Naive thymus-derived CD4-positive, alpha-beta T cell (primary cell): ENCODE data around the gene LCA5. TPM values are rescaled to one million over a fixed set of nuclear protein-coding genes. Genes with fewer than 3 reads are reported as not detected.
A peak's percentile ranks its signal among the peaks of the same experiment; 100 is the strongest.
"Not testable (repeated sequence)": the region's sequence is repeated elsewhere in the genome, so short reads cannot be mapped to it uniquely, and the experiment has no call there.

Source experiments
- ATAC-seq: fragments of 150-1000 bp; cut with Tn5 transposase; 2 replicates; pipeline ENCODE4 v1.10.0; 2021; ENCODE audit warnings: mild to moderate bottlenecking, moderate library complexity
- CTCF ChIA-PET: fragments of 350-600 bp; sonication (Branson Sonifier 250); formaldehyde crosslinking; loops from one replicate; lab custom pipeline; 2021; ENCODE audit warnings: antibody characterized with exemption; lab: Charles Lee
- POLR2A ChIA-PET: fragments of 350-600 bp; sonication (Branson Sonifier 250); formaldehyde crosslinking; loops from one replicate; lab custom pipeline; 2021; ENCODE audit warnings: antibody characterized with exemption, inconsistent platforms; lab: Charles Lee
- DNase-seq, 9 donors: peaks; one replicate each; pipeline versions ENCODE4 v3.0.0 to v3.0.0-alpha.2; 2020 to 2022; ENCODE audit warnings: mixed read lengths in 1 of 9
- H3K27ac ChIP-seq: one replicate; pipeline ENCODE4 v1.7.0; 2013; ENCODE audit warnings: mild to moderate bottlenecking, low read depth, low read length, moderate library complexity
- H3K27me3 ChIP-seq, 2 donors: one replicate each; pipeline ENCODE4 v1.7.0; 2013; ENCODE audit warnings: low read length in 2 of 2, mild to moderate bottlenecking in 2 of 2, moderate library complexity in 2 of 2; ENCODE audit not compliant: control insufficient read depth in 2 of 2, insufficient read depth in 2 of 2
- H3K36me3 ChIP-seq, 3 experiments: 1 replicate in 2 of 3; 2 replicates in 1 of 3; pipeline ENCODE4 v1.7.0; 2013; ENCODE audit warnings: low read length in 3 of 3, mild to moderate bottlenecking in 3 of 3, moderate library complexity in 1 of 3; ENCODE audit not compliant: insufficient read depth in 3 of 3, control insufficient read depth in 2 of 3
- H3K4me1 ChIP-seq, 2 donors: one replicate each; pipeline ENCODE4 v1.7.0; 2013; ENCODE audit warnings: low read length in 2 of 2, mild to moderate bottlenecking in 2 of 2, moderate library complexity in 1 of 2; ENCODE audit not compliant: control insufficient read depth in 2 of 2, insufficient read depth in 2 of 2
- H3K4me3 ChIP-seq: 2 replicates; pipeline ENCODE4 v1.7.0; 2013; ENCODE audit warnings: mild to moderate bottlenecking, low read length
- H3K9me3 ChIP-seq, 3 experiments: 1 replicate in 2 of 3; 2 replicates in 1 of 3; pipeline ENCODE4 v1.7.0; 2013; ENCODE audit warnings: low read length in 3 of 3; ENCODE audit not compliant: control insufficient read depth in 2 of 3
- H3K27ac Mint-ChIP-seq, 9 donors: one replicate each; pipeline ENCODE4 v1.8.0; 2020 to 2022; ENCODE audit warnings: mixed read lengths in 9 of 9, mild to moderate bottlenecking in 8 of 9, moderate library complexity in 5 of 9, inconsistent platforms in 2 of 9
- H3K27me3 Mint-ChIP-seq, 5 donors: one replicate each; pipeline ENCODE4 v1.8.0; 2021 to 2022; ENCODE audit warnings: mixed read lengths in 5 of 5, mild to moderate bottlenecking in 1 of 5
- H3K36me3 Mint-ChIP-seq, 5 donors: one replicate each; pipeline ENCODE4 v1.8.0; 2020 to 2022; ENCODE audit warnings: mixed read lengths in 5 of 5, mild to moderate bottlenecking in 3 of 5, inconsistent platforms in 1 of 5
- H3K4me1 Mint-ChIP-seq, 7 donors: one replicate each; pipeline ENCODE4 v1.8.0; 2020 to 2022; ENCODE audit warnings: mixed read lengths in 7 of 7, mild to moderate bottlenecking in 3 of 7, inconsistent platforms in 1 of 7
- H3K4me3 Mint-ChIP-seq, 10 donors: one replicate each; pipeline ENCODE4 v1.8.0; 2020 to 2022; ENCODE audit warnings: mild to moderate bottlenecking in 10 of 10, mixed read lengths in 10 of 10, moderate library complexity in 6 of 10, inconsistent platforms in 2 of 10
- H3K9me3 Mint-ChIP-seq, 11 donors: one replicate each; pipeline ENCODE4 v1.8.0; 2020 to 2022; ENCODE audit warnings: mixed read lengths in 11 of 11, mild to moderate bottlenecking in 4 of 11, inconsistent platforms in 1 of 11, moderate library complexity in 1 of 11
- intact Hi-C, 2 donors: fragments of 100-400 bp; cut with micrococcal nuclease; formaldehyde crosslinking; loops; one replicate each; pipeline ENCODE4 v1.15.1; 2023
- polyA plus RNA-seq, 2 donors: library from polyadenylated mRNA; unstranded; fragments of 300-500 nt; fragmentation: Illumina TruSeq; gene quantifications; one replicate each; pipeline ENCODE4 v1.2.3, GENCODE V29; 2021
- total RNA-seq, 6 experiments: library from RNA in 5 of 6; stranded (reverse) in 5 of 6; gene quantifications; 1 replicate in 5 of 6; 2 replicates in 1 of 6; pipeline ENCODE4 v1.2.3 and lab custom pipeline; 2021 to 2026

Gene LCA5
- total RNA-seq = under 1 TPM; 0.10 to 0.65 (median 0.24) TPM
- polyA plus RNA-seq = under 1 TPM; 0.30 to 0.53 TPM
- 1.3 reads per million, percentile 2 among the genes with 10 or more reads in this experiment for total RNA-seq (lab: John Stamatoyannopoulos, UW)

DNA sequence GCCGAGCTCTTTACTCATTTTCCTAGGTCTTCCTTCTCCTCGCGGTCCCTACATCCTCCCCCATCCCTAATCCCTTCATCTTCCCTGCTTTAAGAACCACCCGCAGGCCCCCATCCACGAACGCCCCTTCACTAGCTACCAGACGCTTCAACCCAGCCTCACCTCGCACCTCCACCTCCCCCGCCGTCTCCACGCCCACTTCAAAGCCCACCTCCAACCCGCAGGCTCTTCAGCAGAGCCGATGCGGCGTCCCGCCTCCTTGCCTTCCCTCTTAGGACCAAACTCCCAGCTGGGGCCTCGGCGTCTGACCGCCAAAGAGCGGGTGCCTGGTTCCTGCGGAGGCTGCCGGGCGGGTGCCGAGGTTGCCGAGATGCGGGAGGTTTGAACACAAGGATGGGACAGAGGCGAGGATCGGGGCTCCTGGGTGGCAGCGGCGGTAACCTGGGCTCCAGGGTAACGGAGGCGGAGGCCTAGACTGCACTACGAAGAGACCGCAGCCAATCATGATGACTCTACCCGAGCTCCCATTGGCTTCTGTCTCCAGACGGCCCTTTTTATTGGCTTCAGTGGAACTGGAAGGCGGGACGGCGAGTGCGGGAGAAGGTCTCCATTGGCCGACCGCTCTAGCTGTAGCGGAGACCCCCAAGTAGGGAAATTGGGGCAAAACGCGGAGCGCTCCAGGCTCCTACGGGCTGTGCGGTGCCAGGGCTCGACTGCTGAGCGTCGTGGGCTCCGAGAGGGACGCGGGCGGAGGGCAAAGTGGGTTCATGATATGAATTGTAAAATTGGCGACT is at the start of gene LCA5:
Gene LCA5, minus strand, starts transcription at position 477 of the 794 bp plus-strand sequence. CDS start 18,536 bp downstream, outside the sequence.
- ATAC-seq (peak; percentile 99), DNase-seq (peak; percentile 65 to 93 (median 89))
- H3K27me3 ChIP-seq = peaks cover 0 to 4% of the 10 kb centered on the region in 2 donors
- H3K36me3 Mint-ChIP-seq = peaks cover 0 to 8% (median 4%) of the 10 kb centered on the region in 5 donors
- intact Hi-C loops = loop anchor here (1.0 to 10.0 kb wide), 12 partner anchors 94 to 670 kb away; partner anchors contain the start of genes BCKDHB (in 2 of the 2), IRAK1BP1 (in 2 of the 2), PHIP (in 2 of the 2) and TTK (in 2 of the 2)
- H3K4me1 ChIP-seq = peaks cover 4 to 6% of the 10 kb centered on the region in 2 donors
- H3K9me3 ChIP-seq = no peaks in the 10 kb centered on the region
- ChIA-PET POLR2A (interaction anchor here (1.9 kb wide), 1 partner anchor 459 kb away, joined by 6 read pairs; the partner anchor contains the start of gene PHIP), CTCF (interaction anchor here (0.7 to 1.7 kb wide), 3 partner anchors 31 to 157 kb away, joined by 3 to 4 read pairs (median 4); no protein-coding TSS in a partner anchor)
- H3K4me3 Mint-ChIP-seq = no peak within 1 kb of the TSS
- H3K4me1 Mint-ChIP-seq = peaks cover 0 to 7% (median 0%) of the 10 kb centered on the region in 7 donors
- peak within 1 kb of the TSS; percentile 72 for H3K4me3 ChIP-seq
- H3K9me3 Mint-ChIP-seq = no peaks in the 10 kb centered on the region
- H3K36me3 ChIP-seq = no peaks in the 10 kb centered on the region
- peaks cover 0 to 20% (median 6%) of the 10 kb centered on the region in 5 donors for H3K27me3 Mint-ChIP-seq
- no peak within 1 kb of the TSS for H3K27ac Mint-ChIP-seq
- peak within 1 kb of the TSS; percentile 50 for H3K27ac ChIP-seq

DNA sequence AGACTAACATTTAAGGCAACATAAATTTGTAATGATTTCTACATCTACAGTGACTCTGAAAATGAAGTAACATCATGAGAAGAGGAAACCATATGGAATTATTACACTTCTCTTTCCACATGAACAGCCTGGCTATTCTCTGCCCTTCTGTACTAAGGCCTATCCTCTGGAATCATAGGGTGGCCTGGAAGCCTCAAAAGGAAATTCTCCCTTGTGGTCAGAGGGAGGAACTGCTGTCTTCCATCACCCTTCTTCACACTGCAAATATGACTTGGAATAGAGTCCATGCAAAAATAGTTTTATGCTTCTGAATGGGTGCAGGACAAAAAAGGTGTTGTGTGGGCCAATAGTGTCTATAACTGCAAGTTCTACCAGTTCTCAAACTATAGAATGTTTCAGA is 49.3 kb upstream of the LCA5 start:
- Histone ChIP-seq H3K4me3 (no peak overlapping the region), H3K9me3 (no peaks in the 10 kb centered on the region), H3K4me1 (no peaks in the 10 kb centered on the region), H3K36me3 (no peaks in the 10 kb centered on the region), H3K27me3 (no peaks in the 10 kb centered on the region), H3K27ac (no peak overlapping the region)
- Mint-ChIP-seq H3K4me3 (no peak overlapping the region), H3K36me3 (peaks cover 0 to 6% (median 0%) of the 10 kb centered on the region in 5 donors), H3K27ac (no peak overlapping the region), H3K9me3 (peaks cover 0 to 29% (median 6%) of the 10 kb centered on the region in 11 donors), H3K27me3 (peaks cover 0 to 4% (median 3%) of the 10 kb centered on the region in 5 donors), H3K4me1 (no peaks in the 10 kb centered on the region)
- ChIA-PET POLR2A (no interaction called here), CTCF (no interaction called here)
- intact Hi-C loops = no loop called here
- no peak for ATAC-seq
- no peak for DNase-seq

DNA sequence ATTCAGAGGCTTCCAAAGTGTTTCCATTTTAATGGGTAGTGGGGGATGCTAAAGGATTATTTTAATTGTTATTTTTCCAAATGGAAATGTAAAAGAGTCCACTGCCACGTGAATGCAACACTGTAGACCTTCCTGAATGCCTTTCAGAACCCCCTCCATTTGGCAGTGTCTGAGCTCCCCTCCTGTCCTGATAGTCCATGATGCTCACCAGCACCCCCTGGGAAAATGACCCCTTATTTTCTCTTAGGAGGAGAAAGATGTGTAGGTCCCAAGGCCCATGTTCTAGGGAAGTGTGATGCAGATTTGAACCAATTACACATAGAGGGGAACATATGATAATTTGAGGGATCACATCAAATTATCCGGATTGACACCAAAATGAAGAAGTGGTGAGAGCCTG is 47.1 kb upstream of the LCA5 start:
- Histone ChIP-seq H3K4me1 (no peaks in the 10 kb centered on the region), H3K4me3 (no peak overlapping the region), H3K36me3 (no peaks in the 10 kb centered on the region), H3K27ac (no peak overlapping the region), H3K27me3 (no peaks in the 10 kb centered on the region), H3K9me3 (no peaks in the 10 kb centered on the region)
- no peaks in the 10 kb centered on the region for H3K4me1 Mint-ChIP-seq
- peaks cover 0 to 14% (median 6%) of the 10 kb centered on the region in 5 donors for H3K36me3 Mint-ChIP-seq
- CTCF ChIA-PET = no interaction called here
- H3K9me3 Mint-ChIP-seq = peaks cover 0 to 50% (median 11%) of the 10 kb centered on the region in 11 donors
- no peak overlapping the region for H3K4me3 Mint-ChIP-seq
- H3K27ac Mint-ChIP-seq = no peak overlapping the region
- POLR2A ChIA-PET = no interaction called here
- intact Hi-C loops = no loop called here
- ATAC-seq = no peak
- peaks cover 0 to 4% (median 0%) of the 10 kb centered on the region in 5 donors for H3K27me3 Mint-ChIP-seq
- DNase-seq = no peak

DNA sequence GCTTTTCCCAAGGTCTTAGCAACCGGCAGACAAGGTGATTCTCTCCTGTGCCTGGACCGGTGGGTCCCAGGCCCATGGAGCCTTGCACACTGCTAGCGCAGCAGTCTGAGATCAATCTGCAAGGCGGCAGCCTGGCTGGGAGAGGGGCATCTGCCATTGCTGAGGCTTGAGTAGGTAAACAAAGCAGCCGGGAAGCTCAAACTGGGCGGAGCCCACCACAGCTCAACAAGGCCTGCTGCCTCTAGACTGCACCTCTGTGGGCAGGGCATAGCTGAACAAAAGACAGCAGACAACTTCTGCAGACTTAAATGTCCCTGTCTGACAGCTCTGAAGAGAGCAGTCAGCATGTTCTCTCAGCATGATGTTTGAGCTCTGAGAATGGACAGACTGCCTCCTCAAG is 40.7 kb upstream of the LCA5 start:
- H3K27me3 ChIP-seq, H3K4me1 Mint-ChIP-seq, H3K9me3 ChIP-seq, H3K4me3 ChIP-seq, ATAC-seq, H3K27ac Mint-ChIP-seq, H3K36me3 ChIP-seq, intact Hi-C loops, H3K4me3 Mint-ChIP-seq, H3K27ac ChIP-seq, POLR2A ChIA-PET, DNase-seq, H3K4me1 ChIP-seq: not testable (repeated sequence)
- CTCF ChIA-PET = interaction anchor here (1.2 kb wide), 1 partner anchor 95 kb away, joined by 3 read pairs; no protein-coding TSS in a partner anchor
- peaks cover 6 to 37% (median 13%) of the 10 kb centered on the region in 11 donors for H3K9me3 Mint-ChIP-seq
- peaks cover 0 to 18% (median 5%) of the 10 kb centered on the region in 5 donors for H3K27me3 Mint-ChIP-seq
- peaks cover 0 to 14% (median 6%) of the 10 kb centered on the region in 5 donors for H3K36me3 Mint-ChIP-seq

DNA sequence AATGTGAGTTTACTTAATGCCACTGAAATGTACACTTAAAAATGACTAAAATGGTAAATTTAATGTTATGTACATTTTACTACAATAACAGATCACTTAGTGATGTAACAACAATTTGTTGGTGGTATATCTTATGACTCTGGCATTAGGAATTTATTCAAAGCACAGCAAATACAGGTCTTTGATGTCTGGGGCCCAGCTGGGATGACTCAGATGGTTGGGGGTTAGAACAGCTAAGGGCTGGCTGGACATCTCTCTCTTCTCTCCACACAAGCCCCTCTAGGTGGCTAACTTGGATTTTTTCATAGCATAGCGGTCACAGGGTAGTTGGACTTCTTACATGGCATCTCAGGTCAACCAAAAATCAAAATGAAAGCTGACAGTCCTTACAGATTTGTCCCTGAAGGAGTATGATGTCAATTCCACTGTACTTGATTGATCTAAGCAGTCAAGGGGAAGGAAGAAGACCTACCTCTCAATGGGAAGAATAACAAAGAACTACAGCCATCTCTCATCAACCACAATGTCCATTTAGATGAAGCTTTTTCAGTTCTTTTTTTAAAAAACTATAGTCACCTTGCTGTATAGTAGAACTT is 37.5 kb upstream of the LCA5 start:
- Mint-ChIP-seq H3K4me3 (no peak overlapping the region), H3K27ac (no peak overlapping the region), H3K9me3 (peaks cover 0 to 10% (median 6%) of the 10 kb centered on the region in 11 donors), H3K36me3 (peaks cover 0 to 6% (median 0%) of the 10 kb centered on the region in 5 donors), H3K4me1 (peaks cover 0 to 5% (median 0%) of the 10 kb centered on the region in 7 donors), H3K27me3 (peaks cover 0 to 18% (median 6%) of the 10 kb centered on the region in 5 donors)
- Histone ChIP-seq H3K27ac (no peak overlapping the region), H3K36me3 (no peaks in the 10 kb centered on the region), H3K4me3 (no peak overlapping the region), H3K4me1 (no peaks in the 10 kb centered on the region), H3K9me3 (no peaks in the 10 kb centered on the region), H3K27me3 (no peaks in the 10 kb centered on the region)
- ATAC-seq = no peak
- DNase-seq = no peak
- POLR2A ChIA-PET = no interaction called here
- intact Hi-C loops = no loop called here
- CTCF ChIA-PET = interaction anchor here (0.7 to 1.2 kb wide), 3 partner anchors 98 to 388 kb away, joined by 3 to 9 read pairs (median 4); no protein-coding TSS in a partner anchor

DNA sequence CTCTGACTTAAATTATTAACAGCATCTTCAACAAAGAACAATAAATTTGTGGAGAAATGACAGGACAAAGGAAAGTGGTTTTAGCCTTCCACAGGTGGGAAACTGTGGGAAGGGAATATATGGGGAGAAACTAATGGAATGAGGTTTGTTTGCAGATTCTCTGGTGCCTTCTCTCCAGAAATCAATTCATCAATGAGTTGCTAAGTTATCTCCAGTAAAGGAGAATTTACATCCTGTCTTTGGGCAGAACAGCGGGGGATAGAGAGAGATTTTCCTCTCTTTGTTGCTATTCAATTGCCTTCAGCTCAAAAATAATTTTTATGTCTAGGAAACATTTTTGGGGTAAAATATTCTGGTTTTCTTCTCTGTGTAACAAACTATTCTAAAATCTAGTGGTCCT is 36.9 kb upstream of the LCA5 start:
- POLR2A ChIA-PET = no interaction called here
- CTCF ChIA-PET = interaction anchor here (1.1 to 1.2 kb wide), 2 partner anchors 98 to 140 kb away, joined by 4 to 9 read pairs; no protein-coding TSS in a partner anchor

More for the DNA sequence above, 36.9 kb upstream of the LCA5 start:
- Histone ChIP-seq H3K36me3 (no peaks in the 10 kb centered on the region), H3K4me3 (no peak overlapping the region), H3K27me3 (no peaks in the 10 kb centered on the region), H3K27ac (no peak overlapping the region), H3K9me3 (no peaks in the 10 kb centered on the region), H3K4me1 (no peaks in the 10 kb centered on the region)
- Mint-ChIP-seq H3K9me3 (peaks cover 0 to 6% (median 4%) of the 10 kb centered on the region in 11 donors), H3K27ac (no peak overlapping the region), H3K4me1 (peaks cover 0 to 5% (median 0%) of the 10 kb centered on the region in 7 donors), H3K36me3 (peaks cover 0 to 5% (median 0%) of the 10 kb centered on the region in 5 donors), H3K27me3 (peaks cover 0 to 18% (median 6%) of the 10 kb centered on the region in 5 donors), H3K4me3 (no peak overlapping the region)
- ATAC-seq = no peak
- no peak for DNase-seq
- intact Hi-C loops = no loop called here
